Thyroid gland (tissue), 4 donors: Measurements from ENCODE around the gene GRB7.

ENCODE experiments used
- POLR2A ChIP-seq, 2 donors: fragments of 450-650 bp; IDR thresholded peaks; one replicate each; pipeline ENCODE4 v1.6.1; 2017; ENCODE audit warnings: antibody characterized with exemption in 2 of 2, mild to moderate bottlenecking in 2 of 2, moderate library complexity in 1 of 2
- TF ChIP-seq, protein P1 (sequence below), 6 experiments: fragments of 200-600 bp in 3 of 6; fragments of 450-650 bp in 3 of 6; sonication (generic) in 3 of 6; IDR thresholded peaks; one replicate each; pipeline ENCODE4 v1.5.1; 2016 to 2019; ENCODE audit warnings: antibody characterized with exemption in 6 of 6, mild to moderate bottlenecking in 2 of 6, inconsistent platforms in 1 of 6, moderate library complexity in 1 of 6

DNA sequence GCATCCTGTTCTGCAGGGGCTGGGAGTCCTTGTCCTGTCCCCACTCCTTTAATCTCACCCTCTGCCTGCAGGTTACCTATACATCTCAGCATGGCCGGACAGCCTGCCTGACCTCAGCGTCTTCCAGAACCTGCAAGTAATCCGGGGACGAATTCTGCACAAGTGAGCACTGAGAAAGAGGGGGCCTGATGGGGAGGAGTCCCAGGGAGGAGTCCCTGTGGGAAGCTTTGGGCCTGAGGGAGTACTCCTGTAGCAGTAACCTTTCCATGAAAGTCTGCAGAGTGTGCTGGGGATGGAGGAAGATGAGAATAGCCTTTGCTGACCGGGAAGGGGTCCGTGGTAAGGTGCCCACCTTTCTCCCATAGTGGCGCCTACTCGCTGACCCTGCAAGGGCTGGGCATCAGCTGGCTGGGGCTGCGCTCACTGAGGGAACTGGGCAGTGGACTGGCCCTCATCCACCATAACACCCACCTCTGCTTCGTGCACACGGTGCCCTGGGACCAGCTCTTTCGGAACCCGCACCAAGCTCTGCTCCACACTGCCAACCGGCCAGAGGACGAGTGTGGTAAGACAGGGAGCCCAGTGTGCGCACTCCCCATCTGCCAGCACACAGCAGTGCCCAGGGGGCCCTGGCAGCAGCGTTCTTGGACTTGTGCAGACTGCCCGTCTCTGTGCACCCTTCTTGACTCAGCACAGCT is 22.2 kb upstream of the GRB7 start:
- TF ChIP-seq, protein P1, sequence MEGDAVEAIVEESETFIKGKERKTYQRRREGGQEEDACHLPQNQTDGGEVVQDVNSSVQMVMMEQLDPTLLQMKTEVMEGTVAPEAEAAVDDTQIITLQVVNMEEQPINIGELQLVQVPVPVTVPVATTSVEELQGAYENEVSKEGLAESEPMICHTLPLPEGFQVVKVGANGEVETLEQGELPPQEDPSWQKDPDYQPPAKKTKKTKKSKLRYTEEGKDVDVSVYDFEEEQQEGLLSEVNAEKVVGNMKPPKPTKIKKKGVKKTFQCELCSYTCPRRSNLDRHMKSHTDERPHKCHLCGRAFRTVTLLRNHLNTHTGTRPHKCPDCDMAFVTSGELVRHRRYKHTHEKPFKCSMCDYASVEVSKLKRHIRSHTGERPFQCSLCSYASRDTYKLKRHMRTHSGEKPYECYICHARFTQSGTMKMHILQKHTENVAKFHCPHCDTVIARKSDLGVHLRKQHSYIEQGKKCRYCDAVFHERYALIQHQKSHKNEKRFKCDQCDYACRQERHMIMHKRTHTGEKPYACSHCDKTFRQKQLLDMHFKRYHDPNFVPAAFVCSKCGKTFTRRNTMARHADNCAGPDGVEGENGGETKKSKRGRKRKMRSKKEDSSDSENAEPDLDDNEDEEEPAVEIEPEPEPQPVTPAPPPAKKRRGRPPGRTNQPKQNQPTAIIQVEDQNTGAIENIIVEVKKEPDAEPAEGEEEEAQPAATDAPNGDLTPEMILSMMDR (IDR thresholded peaks at IDR 0.05): no peak
- TF ChIP-seq POLR2A (IDR thresholded peaks at IDR 0.05): no peak
